ENCODE data around the gene NACC1.

DNA sequence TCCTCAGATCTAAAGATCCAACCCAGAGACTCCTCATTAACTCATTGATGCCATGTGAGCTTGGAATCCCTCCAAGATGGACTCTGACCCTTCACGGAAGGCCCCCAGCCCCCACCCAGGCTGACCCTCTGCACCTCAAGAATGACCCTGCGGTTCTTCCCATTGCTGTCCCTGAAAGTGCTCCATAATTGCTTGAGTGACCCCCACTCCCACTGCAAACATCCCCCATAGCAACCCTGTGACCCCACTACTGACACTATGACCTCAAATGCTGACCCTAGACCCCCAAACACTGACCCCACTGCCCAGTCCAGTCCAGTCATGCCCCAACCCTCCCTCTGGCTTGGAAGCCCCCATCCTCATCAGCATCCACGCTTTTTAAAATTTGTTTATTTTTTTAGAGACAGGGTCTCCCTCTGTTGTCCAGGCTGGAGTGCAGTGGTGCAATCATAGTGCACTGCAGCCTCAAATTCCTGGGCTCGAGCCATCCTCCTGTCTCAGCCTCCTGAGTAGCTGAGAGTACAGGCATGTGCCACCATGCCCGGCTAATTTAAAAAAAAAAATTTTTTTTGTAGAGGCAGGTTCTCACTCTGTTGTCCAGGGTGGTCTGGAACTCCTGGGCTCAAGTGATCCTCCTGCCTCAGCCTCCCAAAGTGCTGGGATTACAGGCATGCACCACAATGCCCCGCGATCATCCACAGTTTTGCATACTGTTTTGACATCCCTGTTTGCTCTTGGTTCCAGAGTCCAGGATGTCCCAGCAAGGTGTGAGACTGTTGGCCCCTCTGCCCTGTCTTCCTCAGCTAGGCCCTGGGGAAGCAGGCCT lies 16.3 kb upstream of the NACC1 start:
- TF ChIP-seq, protein P1, sequence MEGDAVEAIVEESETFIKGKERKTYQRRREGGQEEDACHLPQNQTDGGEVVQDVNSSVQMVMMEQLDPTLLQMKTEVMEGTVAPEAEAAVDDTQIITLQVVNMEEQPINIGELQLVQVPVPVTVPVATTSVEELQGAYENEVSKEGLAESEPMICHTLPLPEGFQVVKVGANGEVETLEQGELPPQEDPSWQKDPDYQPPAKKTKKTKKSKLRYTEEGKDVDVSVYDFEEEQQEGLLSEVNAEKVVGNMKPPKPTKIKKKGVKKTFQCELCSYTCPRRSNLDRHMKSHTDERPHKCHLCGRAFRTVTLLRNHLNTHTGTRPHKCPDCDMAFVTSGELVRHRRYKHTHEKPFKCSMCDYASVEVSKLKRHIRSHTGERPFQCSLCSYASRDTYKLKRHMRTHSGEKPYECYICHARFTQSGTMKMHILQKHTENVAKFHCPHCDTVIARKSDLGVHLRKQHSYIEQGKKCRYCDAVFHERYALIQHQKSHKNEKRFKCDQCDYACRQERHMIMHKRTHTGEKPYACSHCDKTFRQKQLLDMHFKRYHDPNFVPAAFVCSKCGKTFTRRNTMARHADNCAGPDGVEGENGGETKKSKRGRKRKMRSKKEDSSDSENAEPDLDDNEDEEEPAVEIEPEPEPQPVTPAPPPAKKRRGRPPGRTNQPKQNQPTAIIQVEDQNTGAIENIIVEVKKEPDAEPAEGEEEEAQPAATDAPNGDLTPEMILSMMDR (IDR thresholded peaks at IDR 0.05), result no peak
- TF ChIP-seq POLR2A (IDR thresholded peaks at IDR 0.05), result no peak

Measured in breast epithelium (tissue), 3 donors.